Activated CD4-positive, alpha-beta T cell treated with anti-CD3 and anti-CD28 coated beads, Interleukin-2, amount 10 ng/mL, durations not matched to agents 7 days and 5 days (primary cell): ENCODE results near the gene TPMT. TPM values are rescaled to one million over a fixed set of nuclear protein-coding genes. Genes with fewer than 3 reads are reported as not detected.

Experiments
- CTCF ChIA-PET: fragments of 350-600 bp; sonication (Branson Sonifier 250); formaldehyde crosslinking; loops from one replicate; lab custom pipeline; 2021; ENCODE audit warnings: antibody characterized with exemption; lab: Charles Lee
- POLR2A ChIA-PET: fragments of 350-600 bp; sonication (Branson Sonifier 250); formaldehyde crosslinking; loops from one replicate; lab custom pipeline; 2021; ENCODE audit warnings: antibody characterized with exemption; lab: Charles Lee
- DNase-seq: peaks from one replicate; pipeline ENCODE4 v3.0.0-alpha.2; 2020
- H3K27ac Mint-ChIP-seq: one replicate; pipeline ENCODE4 v1.8.0; 2021; ENCODE audit warnings: mild to moderate bottlenecking, moderate library complexity, mixed read lengths
- H3K27me3 Mint-ChIP-seq: one replicate; pipeline ENCODE4 v1.8.0; 2021; ENCODE audit warnings: mixed read lengths
- H3K36me3 Mint-ChIP-seq: one replicate; pipeline ENCODE4 v1.8.0; 2021; ENCODE audit warnings: low read depth, mixed read lengths
- H3K4me1 Mint-ChIP-seq: one replicate; pipeline ENCODE4 v1.8.0; 2021; ENCODE audit warnings: mixed read lengths
- H3K4me3 Mint-ChIP-seq: one replicate; pipeline ENCODE4 v1.8.0; 2021; ENCODE audit warnings: mild to moderate bottlenecking, moderate library complexity, mixed read lengths
- H3K9me3 Mint-ChIP-seq: one replicate; pipeline ENCODE4 v1.8.0; 2021; ENCODE audit warnings: mixed read lengths
- total RNA-seq, 2 experiments: library from RNA; stranded (reverse); gene quantifications; one replicate each; pipeline ENCODE4 v1.2.3, GENCODE V29; 2021

Gene TPMT
- total RNA-seq, 2 experiments from 2014 or later, result 5.4 to 5.8 TPM

- peaks cover 1% of the 10 kb centered on the region for H3K4me1 Mint-ChIP-seq
- H3K27ac Mint-ChIP-seq, result no peak overlapping the region
- H3K4me3 Mint-ChIP-seq, result no peak overlapping the region
- no peaks in the 10 kb centered on the region for H3K9me3 Mint-ChIP-seq
- DNase-seq, result no peak
- ChIA-PET POLR2A (no interaction called here), CTCF (interaction anchor here (0.8 kb wide), 1 partner anchor 531 kb away, joined by 3 read pairs; no protein-coding TSS in a partner anchor)
- no peaks in the 10 kb centered on the region for H3K36me3 Mint-ChIP-seq
- H3K27me3 Mint-ChIP-seq, result peaks cover 25% of the 10 kb centered on the region
These were observed 54.6 kb downstream of the TPMT start for GRCh38 chr6:18100296-18100695.

- no peaks in the 10 kb centered on the region for H3K36me3 Mint-ChIP-seq
- H3K4me1 Mint-ChIP-seq, result peaks cover 1% of the 10 kb centered on the region
- ChIA-PET CTCF (interaction anchor here (0.5 kb wide), 1 partner anchor 18 kb away, joined by 4 read pairs; no protein-coding TSS in a partner anchor), POLR2A (no interaction called here)
- DNase-seq, result no peak
- no peak overlapping the region for H3K4me3 Mint-ChIP-seq
- peaks cover 19% of the 10 kb centered on the region for H3K27me3 Mint-ChIP-seq
- no peaks in the 10 kb centered on the region for H3K9me3 Mint-ChIP-seq
- H3K27ac Mint-ChIP-seq, result no peak overlapping the region
These were observed 55.4 kb downstream of the TPMT start for GRCh38 chr6:18099511-18099910.

DNA sequence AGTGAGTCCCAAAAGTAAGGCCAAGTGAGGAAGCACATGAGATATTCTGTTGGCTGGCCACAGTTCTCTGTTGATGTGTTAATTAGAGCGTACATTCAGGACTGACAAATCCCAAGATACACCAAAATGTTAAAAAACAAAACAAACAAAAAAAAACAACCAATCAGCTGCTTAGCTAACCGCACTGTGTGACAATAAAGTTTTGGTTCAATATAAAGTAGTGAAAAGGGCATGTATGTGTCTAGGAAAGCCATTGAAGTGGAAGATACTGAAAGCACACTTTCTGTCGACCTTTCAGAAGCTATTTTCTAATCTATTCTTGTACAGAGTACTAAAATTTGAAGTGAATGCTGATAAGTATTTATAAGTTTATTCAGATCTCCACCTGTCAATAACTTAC, 58.5 kb downstream of the TPMT start:
- H3K27ac Mint-ChIP-seq, result no peak overlapping the region
- H3K36me3 Mint-ChIP-seq, result no peaks in the 10 kb centered on the region
- no peak for DNase-seq
- CTCF ChIA-PET, result no interaction called here
- H3K27me3 Mint-ChIP-seq, result peaks cover 8% of the 10 kb centered on the region
- peaks cover 1% of the 10 kb centered on the region for H3K4me1 Mint-ChIP-seq
- no peaks in the 10 kb centered on the region for H3K9me3 Mint-ChIP-seq
- no peak overlapping the region for H3K4me3 Mint-ChIP-seq
- POLR2A ChIA-PET, result interaction anchor here (0.7 kb wide), 1 partner anchor 314 kb away, joined by 9 read pairs; no protein-coding TSS in a partner anchor

- H3K27me3 Mint-ChIP-seq, result peaks cover 4% of the 10 kb centered on the region
- peaks cover 6% of the 10 kb centered on the region for H3K9me3 Mint-ChIP-seq
- no peaks in the 10 kb centered on the region for H3K36me3 Mint-ChIP-seq
- ChIA-PET CTCF (interaction anchor here (0.8 kb wide), 1 partner anchor 41 kb away, joined by 4 read pairs; no protein-coding TSS in a partner anchor), POLR2A (no interaction called here)
- H3K4me1 Mint-ChIP-seq, result no peaks in the 10 kb centered on the region
- H3K4me3 Mint-ChIP-seq, result no peak overlapping the region
- DNase-seq, result no peak
- H3K27ac Mint-ChIP-seq, result no peak overlapping the region
These were observed 63.5 kb downstream of the TPMT start for GRCh38 chr6:18091382-18091781.

- POLR2A ChIA-PET, result no interaction called here
- H3K4me3 Mint-ChIP-seq, result no peak overlapping the region
These were observed 64.5 kb downstream of the TPMT start for GRCh38 chr6:18090349-18090786.

DNA sequence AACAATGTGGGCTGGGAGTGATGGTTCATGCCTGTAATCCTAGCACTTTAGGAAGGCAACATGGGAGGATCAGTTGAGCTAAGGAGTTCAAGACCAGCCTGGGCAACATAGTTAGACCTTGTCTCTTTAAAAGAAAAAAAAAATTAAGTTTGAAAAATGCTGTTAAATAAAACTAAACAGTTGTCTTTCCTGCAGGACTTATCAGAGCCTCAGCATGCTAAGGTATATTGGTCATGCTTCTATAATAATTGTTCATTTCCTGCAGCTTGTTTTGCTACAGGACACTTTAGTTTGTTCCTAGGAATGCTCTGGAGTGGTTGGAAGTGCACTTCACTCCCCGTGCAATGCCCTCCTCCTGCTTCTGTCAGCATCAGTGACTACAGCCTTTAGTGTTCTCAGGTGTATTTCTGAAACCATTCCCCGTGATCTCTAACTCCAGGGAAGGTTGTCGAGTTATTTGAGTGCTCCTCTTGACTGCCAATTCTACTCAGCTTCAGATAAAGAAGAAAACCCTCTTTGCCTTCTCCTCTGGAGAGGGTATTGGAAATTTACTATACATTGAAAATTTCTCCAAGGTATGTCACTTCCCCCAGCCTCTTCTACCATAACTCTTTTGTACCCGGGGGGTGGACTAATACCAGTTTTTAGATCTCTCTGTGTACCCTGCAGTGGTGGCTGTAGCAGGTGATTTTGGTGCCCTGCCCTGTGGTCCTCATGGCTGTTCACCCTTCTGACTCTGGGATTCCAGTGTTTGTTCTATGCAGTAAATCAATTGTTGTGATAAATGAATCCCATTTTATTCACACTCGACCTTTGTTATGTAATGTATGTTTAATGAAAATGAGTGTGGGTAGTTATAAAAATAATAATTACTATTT, 66.2 kb downstream of the TPMT start:
- no peaks in the 10 kb centered on the region for H3K36me3 Mint-ChIP-seq
- POLR2A ChIA-PET, result no interaction called here
- no peak for DNase-seq
- no peaks in the 10 kb centered on the region for H3K4me1 Mint-ChIP-seq
- peaks cover 4% of the 10 kb centered on the region for H3K27me3 Mint-ChIP-seq
- no peak overlapping the region for H3K27ac Mint-ChIP-seq
- H3K9me3 Mint-ChIP-seq, result peaks cover 6% of the 10 kb centered on the region
- no peak overlapping the region for H3K4me3 Mint-ChIP-seq
- CTCF ChIA-PET, result no interaction called here

More at GRCh38 chr6:18090349-18090786, 64.5 kb downstream of the TPMT start:
- no peak for DNase-seq
- Mint-ChIP-seq H3K27me3 (peaks cover 4% of the 10 kb centered on the region), H3K27ac (no peak overlapping the region), H3K36me3 (no peaks in the 10 kb centered on the region), H3K4me1 (no peaks in the 10 kb centered on the region), H3K9me3 (peaks cover 6% of the 10 kb centered on the region)
- CTCF ChIA-PET, result interaction anchor here (0.8 kb wide), 1 partner anchor 13 kb away, joined by 3 read pairs; no protein-coding TSS in a partner anchor

DNA sequence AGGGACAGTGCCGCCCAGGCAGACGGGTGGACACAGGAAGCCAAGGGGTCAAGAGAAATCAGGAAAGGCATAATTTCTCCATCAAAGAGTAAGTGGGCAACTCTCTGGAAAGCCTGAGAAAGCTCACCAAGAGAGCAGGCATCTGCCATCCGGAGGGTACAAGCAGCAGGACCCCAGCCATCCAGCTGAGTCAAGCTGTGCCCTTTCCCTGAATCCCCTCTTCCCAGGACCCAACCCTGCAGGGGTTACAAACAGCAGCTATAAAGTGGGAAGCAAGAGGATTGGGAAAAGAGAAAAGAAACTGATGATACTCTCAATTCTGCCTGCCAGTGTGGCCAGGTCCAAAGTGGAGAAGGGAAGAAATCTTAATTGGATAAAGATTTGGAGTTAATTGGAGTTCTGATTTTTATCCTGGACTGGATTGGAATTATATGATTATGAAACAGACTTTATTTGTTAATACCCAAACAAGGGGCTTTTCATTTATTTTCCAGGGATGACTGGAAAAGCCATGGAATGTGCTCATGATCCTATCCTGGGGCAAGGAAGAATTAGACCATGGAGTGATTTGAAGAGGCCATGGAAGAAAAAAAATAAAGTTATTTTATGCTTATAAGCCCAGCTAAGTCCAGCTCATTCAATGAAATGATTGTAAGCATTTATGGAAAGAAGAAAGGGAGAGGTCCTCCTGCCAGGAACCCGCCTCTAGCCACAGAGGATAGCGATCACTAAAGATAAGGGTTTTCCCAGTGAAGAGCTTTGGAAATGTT, 67.3 kb downstream of the TPMT start:
- Mint-ChIP-seq H3K27me3 (peaks cover 4% of the 10 kb centered on the region), H3K9me3 (peaks cover 6% of the 10 kb centered on the region), H3K4me1 (no peaks in the 10 kb centered on the region), H3K36me3 (no peaks in the 10 kb centered on the region), H3K27ac (no peak overlapping the region), H3K4me3 (no peak overlapping the region)
- ChIA-PET CTCF (no interaction called here), POLR2A (no interaction called here)
- no peak for DNase-seq

- Mint-ChIP-seq H3K27ac (no peak overlapping the region), H3K4me3 (no peak overlapping the region), H3K36me3 (no peaks in the 10 kb centered on the region), H3K4me1 (no peaks in the 10 kb centered on the region), H3K27me3 (peaks cover 5% of the 10 kb centered on the region), H3K9me3 (peaks cover 5% of the 10 kb centered on the region)
- DNase-seq, result no peak
- ChIA-PET POLR2A (no interaction called here), CTCF (no interaction called here)
These were observed 73.7 kb downstream of the TPMT start for GRCh38 chr6:18081025-18081668.

DNA sequence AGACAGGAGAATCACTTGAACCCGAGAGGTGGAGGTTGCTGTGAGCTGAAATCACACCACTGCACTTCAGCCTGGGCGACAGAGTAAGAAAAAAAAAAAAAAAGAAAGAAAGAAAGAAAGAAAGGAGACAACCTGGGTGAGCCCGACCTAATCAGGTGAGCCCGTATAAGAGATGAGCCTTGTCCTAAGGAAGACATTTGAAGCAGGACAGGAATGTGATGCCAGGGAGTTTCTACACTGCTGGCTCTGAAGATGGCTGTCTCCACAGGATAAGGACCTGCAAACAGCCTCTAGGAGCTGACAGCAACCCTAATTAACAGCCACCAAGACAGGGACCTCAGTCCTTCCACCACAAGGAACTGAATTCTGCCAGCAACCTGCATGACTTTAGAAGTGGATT, 74.3 kb downstream of the TPMT start:
- Mint-ChIP-seq H3K4me1 (no peaks in the 10 kb centered on the region), H3K4me3 (no peak overlapping the region), H3K27me3 (peaks cover 5% of the 10 kb centered on the region), H3K27ac (no peak overlapping the region), H3K36me3 (no peaks in the 10 kb centered on the region), H3K9me3 (peaks cover 9% of the 10 kb centered on the region)
- DNase-seq, result no peak
- ChIA-PET CTCF (no interaction called here), POLR2A (no interaction called here)

GRCh38 chr6:18078866-18079265, 76.0 kb downstream of the TPMT start:
- no peaks in the 10 kb centered on the region for H3K4me1 Mint-ChIP-seq
- H3K36me3 Mint-ChIP-seq, result no peaks in the 10 kb centered on the region
- H3K9me3 Mint-ChIP-seq, result peaks cover 15% of the 10 kb centered on the region
- no peak overlapping the region for H3K4me3 Mint-ChIP-seq
- POLR2A ChIA-PET, result no interaction called here
- no peak overlapping the region for H3K27ac Mint-ChIP-seq
- no peak for DNase-seq
- peaks cover 5% of the 10 kb centered on the region for H3K27me3 Mint-ChIP-seq
- CTCF ChIA-PET, result no interaction called here
